Mononuclear cell (primary cell): ENCODE results near the gene CAMK1D. TPM values are rescaled to one million over a fixed set of nuclear protein-coding genes. Genes with fewer than 3 reads are reported as not detected.

ENCODE experiments used
- H3K27me3 ChIP-seq: 2 replicates; pipeline ENCODE4 v1.6.0; 2011; ENCODE audit warnings: low read length, control low read depth; ENCODE audit not compliant: insufficient read depth
- H3K4me1 ChIP-seq: 2 replicates; pipeline ENCODE4 v1.5.1; 2011; ENCODE audit warnings: mild to moderate bottlenecking, low read length, control low read depth; ENCODE audit not compliant: insufficient read depth
- H3K4me3 ChIP-seq: 2 replicates; pipeline ENCODE4 v1.5.1; 2011; ENCODE audit warnings: mild to moderate bottlenecking, low read length, moderate library complexity
- H3K9me3 ChIP-seq: 2 replicates; pipeline ENCODE4 v1.5.1; 2011; ENCODE audit warnings: low read depth, mild to moderate bottlenecking, control low read depth, low read length
- total RNA-seq: library from RNA; depleted of rRNA; stranded (reverse); fragments of >200 nt; gene quantifications from one replicate; pipeline ENCODE4 v1.2.3, GENCODE V29; 2012

CAMK1D gene
- total RNA-seq, 1 donor: 11.0 TPM

DNA sequence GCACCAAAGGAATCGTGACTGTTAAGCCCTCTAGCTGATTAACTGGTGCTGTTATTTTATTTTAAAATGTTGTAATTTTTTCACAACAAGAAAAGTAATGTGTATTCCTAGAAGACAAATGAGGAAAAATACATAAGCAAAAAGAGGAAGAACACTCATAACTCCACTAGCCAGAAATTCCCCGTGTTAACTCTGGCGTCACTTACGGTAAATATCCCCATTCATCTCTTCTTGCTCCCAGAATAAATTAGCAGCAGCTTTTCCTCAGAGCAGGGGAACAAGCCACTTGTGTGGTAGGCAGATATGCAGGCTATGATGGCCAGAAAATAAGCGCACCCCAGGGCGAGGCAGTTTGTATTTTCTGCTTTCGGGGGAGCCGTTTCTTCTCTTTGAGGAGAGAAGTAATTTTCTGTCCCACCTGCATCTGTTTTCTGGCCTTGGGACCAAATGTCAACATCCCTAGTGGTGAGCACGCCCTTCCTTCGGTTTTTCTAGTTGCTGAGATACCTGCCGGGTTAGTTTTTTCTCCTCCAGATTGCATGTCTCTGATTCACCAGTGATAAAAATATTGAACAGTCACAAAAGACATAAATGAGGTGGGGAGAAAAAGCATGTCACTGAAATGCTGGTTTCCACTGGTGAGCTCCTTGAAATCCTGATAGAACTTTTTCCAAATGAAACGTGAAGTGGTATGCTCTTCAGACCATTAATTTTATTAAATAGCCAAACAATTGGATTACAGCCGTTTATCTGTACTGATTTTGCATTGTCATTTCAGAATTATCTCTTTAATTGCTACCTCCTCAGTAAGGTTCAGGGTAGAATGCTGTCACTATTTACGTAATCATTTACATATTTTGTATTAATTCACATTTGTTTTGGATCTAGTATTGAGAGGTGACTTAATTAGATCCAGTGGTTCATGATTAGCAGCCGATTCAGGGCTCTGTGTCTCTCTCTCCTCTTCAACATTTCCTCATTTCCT, 268.1 kb downstream of the CAMK1D start:
- no peaks in the 10 kb centered on the region for H3K27me3 ChIP-seq
- H3K4me3 ChIP-seq: no peak overlapping the region
- no peaks in the 10 kb centered on the region for H3K4me1 ChIP-seq
- H3K9me3 ChIP-seq: no peaks in the 10 kb centered on the region

DNA sequence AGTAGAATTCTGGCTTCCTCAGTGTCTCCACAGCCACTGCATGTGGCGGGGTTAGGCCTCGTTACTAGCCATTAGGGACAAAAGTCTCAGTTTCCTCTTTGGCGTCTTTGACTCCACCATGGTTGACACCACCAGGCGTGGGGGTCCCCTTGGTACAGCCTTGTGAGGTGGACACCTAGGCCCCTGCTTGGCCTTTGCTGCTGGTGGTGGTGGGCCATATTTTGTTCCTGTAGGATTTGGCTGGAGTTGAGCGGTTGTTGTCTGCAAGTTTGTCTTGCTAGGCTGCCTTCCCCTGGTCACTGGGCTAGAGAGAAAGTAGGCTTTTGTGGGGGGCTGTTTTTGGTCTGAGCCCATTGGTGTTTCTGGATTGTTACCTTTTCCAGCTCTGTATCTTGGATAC, 272.7 kb downstream of the CAMK1D start:
- no peaks in the 10 kb centered on the region for H3K4me1 ChIP-seq
- H3K9me3 ChIP-seq: no peaks in the 10 kb centered on the region
- H3K4me3 ChIP-seq: no peak overlapping the region
- no peaks in the 10 kb centered on the region for H3K27me3 ChIP-seq

GRCh38 chr10:12622691-12623090, 273.3 kb downstream of the CAMK1D start:
- H3K9me3 ChIP-seq: no peaks in the 10 kb centered on the region
- no peaks in the 10 kb centered on the region for H3K4me1 ChIP-seq
- no peak overlapping the region for H3K4me3 ChIP-seq
- no peaks in the 10 kb centered on the region for H3K27me3 ChIP-seq

- Histone ChIP-seq H3K9me3 (no peaks in the 10 kb centered on the region), H3K4me1 (no peaks in the 10 kb centered on the region), H3K4me3 (no peak overlapping the region), H3K27me3 (no peaks in the 10 kb centered on the region)
Observed at GRCh38 chr10:12625393-12626023, 276.2 kb downstream of the CAMK1D start.

GRCh38 chr10:12628153-12628552, 278.8 kb downstream of the CAMK1D start:
- Histone ChIP-seq H3K27me3 (no peaks in the 10 kb centered on the region), H3K4me3 (no peak overlapping the region), H3K9me3 (no peaks in the 10 kb centered on the region), H3K4me1 (no peaks in the 10 kb centered on the region)

GRCh38 chr10:12628964-12629766, 279.8 kb downstream of the CAMK1D start:
- H3K4me1 ChIP-seq: no peaks in the 10 kb centered on the region
- no peaks in the 10 kb centered on the region for H3K9me3 ChIP-seq
- H3K27me3 ChIP-seq: no peaks in the 10 kb centered on the region
- H3K4me3 ChIP-seq: no peak overlapping the region

DNA sequence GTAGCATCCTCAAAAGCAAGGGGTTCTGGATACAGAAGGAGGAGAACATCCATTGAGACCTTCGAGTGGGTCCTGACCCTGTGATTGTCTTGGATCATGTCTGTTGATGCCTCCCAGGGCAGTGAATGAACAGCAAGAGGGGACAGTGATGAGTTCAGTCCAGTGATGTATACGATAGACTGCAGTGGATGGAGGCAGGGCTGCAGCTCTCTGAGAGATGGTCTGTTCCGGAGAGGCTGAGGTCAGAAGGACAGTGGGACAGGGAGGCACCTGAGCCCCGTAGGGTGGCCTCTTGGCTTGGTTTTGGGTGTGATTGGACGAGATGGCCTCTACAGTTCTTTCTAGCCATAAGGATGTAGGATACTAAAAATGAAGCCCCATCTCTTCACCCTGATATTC, 280.4 kb downstream of the CAMK1D start:
- no peak overlapping the region for H3K4me3 ChIP-seq
- no peaks in the 10 kb centered on the region for H3K4me1 ChIP-seq

DNA sequence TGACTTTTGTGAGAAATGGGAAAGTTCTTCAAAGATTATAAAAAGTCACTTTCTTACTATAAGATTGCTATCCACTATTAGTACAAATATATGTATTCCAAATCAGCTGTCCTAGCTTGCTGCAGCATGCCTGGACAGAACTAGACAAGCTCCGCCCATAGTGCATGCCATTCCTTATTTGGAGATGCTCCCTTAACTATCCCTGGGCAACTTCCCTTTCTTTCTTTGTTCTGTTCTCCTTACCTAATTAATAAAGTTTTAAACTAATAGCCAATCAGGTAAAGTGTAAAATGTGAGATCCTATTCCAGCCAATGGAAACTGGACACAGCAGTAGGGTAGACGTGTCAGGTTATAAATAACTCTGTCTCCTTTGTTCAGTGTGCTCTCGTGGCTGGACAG, 281.9 kb downstream of the CAMK1D start:
- Histone ChIP-seq H3K4me1 (no peaks in the 10 kb centered on the region), H3K4me3 (no peak overlapping the region), H3K27me3 (no peaks in the 10 kb centered on the region), H3K9me3 (no peaks in the 10 kb centered on the region)

More for the DNA sequence above, 280.4 kb downstream of the CAMK1D start:
- Histone ChIP-seq H3K9me3 (no peaks in the 10 kb centered on the region), H3K27me3 (no peaks in the 10 kb centered on the region)

DNA sequence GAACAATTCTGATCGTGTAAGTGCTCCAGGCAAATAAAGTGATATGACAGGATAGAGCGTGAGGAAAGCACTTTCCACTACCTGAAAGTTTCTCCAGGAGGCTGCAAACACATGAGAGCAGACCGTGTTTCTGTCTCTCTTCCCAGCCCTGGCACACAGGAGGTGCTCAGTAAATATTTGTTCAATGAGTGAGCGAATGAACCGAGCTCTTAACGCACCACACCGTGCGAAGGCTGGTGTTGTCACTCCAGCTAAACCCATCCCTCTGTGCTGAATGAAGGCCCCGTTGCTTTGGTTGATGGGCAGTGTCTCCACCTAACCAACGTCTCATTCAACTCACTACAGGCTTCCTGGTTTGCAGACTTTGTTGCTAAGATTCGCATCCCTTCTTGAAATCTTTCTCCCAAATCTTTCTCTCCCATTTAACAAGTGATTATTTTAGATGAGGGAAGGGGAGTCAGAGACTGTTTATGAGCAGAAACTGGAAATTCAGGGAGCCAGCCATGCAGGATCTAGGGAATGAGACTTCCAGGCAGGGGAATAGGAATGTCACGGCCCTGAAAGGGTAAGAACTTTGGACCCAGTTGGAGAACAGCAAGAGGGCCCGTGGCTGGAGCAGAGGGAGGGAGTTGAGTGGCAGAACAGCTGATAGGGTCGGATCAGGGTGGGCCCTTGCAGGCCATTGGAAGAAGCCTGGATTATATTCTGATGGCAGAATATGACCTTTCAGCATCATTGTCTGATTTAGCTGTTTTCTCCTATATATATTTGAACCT, 282.6 kb downstream of the CAMK1D start:
- no peak overlapping the region for H3K4me3 ChIP-seq
- H3K4me1 ChIP-seq: no peaks in the 10 kb centered on the region
- no peaks in the 10 kb centered on the region for H3K27me3 ChIP-seq
- H3K9me3 ChIP-seq: no peaks in the 10 kb centered on the region

DNA sequence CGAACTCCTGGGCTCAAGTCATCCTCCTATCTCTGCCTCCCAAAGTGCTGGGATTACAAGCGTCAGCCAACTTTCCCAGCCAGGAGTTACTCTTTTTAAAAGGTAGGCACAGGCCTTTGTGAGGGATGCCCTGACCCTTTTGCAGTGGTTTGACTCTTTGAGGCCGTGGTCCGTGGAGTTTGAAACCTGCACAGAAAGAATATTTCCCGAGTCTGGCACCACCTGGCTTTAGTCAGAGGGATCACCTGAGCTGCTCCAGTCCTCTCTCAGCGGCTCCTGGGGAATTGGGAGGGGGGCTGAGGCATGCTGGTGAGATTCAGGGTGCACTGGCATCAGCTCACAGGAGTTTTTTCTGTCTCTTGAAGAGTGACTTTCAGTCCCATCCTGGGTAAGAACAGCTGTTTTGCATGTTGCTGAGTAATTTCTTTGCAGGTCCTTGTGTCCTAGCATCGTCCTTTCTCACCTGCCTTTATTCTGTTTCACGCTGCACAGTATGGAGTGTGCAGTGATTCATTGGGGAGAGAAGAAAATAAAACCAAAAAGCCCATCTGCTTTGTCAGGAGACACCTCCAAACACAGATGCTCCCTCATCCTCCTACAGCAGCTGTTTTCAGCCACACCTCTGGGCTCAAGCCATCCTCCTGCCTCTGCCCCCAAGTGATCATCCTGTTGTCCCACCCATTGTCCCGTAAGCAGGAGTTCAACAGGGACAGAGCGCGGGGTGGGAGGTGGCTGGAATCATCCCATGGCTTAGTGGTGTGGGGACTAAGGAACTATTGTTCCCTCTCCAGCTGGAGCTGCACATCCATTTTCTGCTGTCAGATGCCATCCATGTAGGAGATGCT, 284.7 kb downstream of the CAMK1D start:
- Histone ChIP-seq H3K4me3 (no peak overlapping the region), H3K27me3 (no peaks in the 10 kb centered on the region), H3K4me1 (no peaks in the 10 kb centered on the region), H3K9me3 (no peaks in the 10 kb centered on the region)

- Histone ChIP-seq H3K4me3 (no peak overlapping the region), H3K27me3 (no peaks in the 10 kb centered on the region), H3K9me3 (no peaks in the 10 kb centered on the region), H3K4me1 (no peaks in the 10 kb centered on the region)
Observed at GRCh38 chr10:12634621-12634931, 285.2 kb downstream of the CAMK1D start.

GRCh38 chr10:12635127-12635541, 285.8 kb downstream of the CAMK1D start:
- no peaks in the 10 kb centered on the region for H3K27me3 ChIP-seq
- no peaks in the 10 kb centered on the region for H3K4me1 ChIP-seq
- no peak overlapping the region for H3K4me3 ChIP-seq
- no peaks in the 10 kb centered on the region for H3K9me3 ChIP-seq

- Histone ChIP-seq H3K9me3 (no peaks in the 10 kb centered on the region), H3K27me3 (no peaks in the 10 kb centered on the region), H3K4me1 (no peaks in the 10 kb centered on the region), H3K4me3 (no peak overlapping the region)
Observed at GRCh38 chr10:12636571-12636970, 287.2 kb downstream of the CAMK1D start.

GRCh38 chr10:12637649-12638048, 288.3 kb downstream of the CAMK1D start:
- Histone ChIP-seq H3K27me3 (no peaks in the 10 kb centered on the region), H3K9me3 (no peaks in the 10 kb centered on the region), H3K4me1 (no peaks in the 10 kb centered on the region), H3K4me3 (no peak overlapping the region)
